Dermis microvascular lymphatic vessel endothelial cell (primary cell): ENCODE measurements around the gene HSPA8. TPM values are rescaled to one million over a fixed set of nuclear protein-coding genes. Genes with fewer than 3 reads are reported as not detected.
"Not testable (repeated sequence)": the region's sequence is repeated elsewhere in the genome, so short reads cannot be mapped to it uniquely, and the experiment has no call there.

ENCODE experiments used
- DNase-seq, 2 donors: peaks; one replicate each; pipeline versions ENCODE4 v3.0.0 to v3.0.0-alpha.2; 2010; ENCODE audit warnings: low read depth in 2 of 2
- total RNA-seq: library from RNA; depleted of rRNA; stranded (reverse); fragments of >200 nt; gene quantifications from 2 replicates; pipeline ENCODE4 v1.2.1, GENCODE V29; 2014

HSPA8 gene
- total RNA-seq, 1 donor from 2014 or later: 2,469 TPM

DNA sequence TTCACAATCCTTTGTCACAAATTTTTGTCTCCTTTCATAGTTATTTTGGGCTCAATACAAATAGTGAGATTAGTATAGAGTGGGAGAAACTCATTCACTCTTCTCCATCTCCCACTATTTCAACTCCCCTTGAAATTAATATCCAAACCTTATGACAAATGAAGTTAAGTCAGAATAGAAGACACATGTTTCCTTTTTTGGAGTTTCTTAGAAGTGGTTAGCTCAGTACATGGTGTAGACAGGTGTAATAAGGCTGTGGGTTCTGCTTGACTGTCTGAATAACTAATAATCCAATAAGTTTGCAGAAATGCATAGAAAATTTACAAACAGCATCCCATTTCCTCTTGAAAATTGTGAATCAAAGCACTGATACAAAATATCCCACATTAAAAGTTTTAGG is 10.8 kb upstream of the HSPA8 start:
- DNase-seq: no peak

- no peak for DNase-seq
Measured at GRCh38 chr11:123072332-123072761, 10.4 kb upstream of the HSPA8 start.

- no peak for DNase-seq
Measured at GRCh38 chr11:123069908-123070821, 8.2 kb upstream of the HSPA8 start.

DNA sequence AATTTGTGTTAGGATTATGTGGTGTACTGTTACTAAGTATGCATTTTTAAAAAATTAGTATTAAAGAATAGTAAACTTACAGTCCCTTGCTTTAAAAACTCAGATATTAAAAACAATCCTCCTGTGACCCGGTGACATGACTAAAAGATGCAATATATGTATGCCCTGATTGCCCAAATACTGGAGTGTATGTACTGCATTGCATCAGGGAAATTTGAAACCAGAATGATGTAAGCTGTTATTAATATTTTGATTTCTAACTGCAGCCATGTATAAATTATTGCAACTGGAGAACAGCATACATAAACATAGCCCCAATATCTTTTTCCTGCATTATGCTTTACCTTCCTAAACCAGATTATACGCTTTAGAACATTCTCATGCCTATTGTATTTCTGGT is 3.7 kb upstream of the HSPA8 start:
- no peak for DNase-seq

DNA sequence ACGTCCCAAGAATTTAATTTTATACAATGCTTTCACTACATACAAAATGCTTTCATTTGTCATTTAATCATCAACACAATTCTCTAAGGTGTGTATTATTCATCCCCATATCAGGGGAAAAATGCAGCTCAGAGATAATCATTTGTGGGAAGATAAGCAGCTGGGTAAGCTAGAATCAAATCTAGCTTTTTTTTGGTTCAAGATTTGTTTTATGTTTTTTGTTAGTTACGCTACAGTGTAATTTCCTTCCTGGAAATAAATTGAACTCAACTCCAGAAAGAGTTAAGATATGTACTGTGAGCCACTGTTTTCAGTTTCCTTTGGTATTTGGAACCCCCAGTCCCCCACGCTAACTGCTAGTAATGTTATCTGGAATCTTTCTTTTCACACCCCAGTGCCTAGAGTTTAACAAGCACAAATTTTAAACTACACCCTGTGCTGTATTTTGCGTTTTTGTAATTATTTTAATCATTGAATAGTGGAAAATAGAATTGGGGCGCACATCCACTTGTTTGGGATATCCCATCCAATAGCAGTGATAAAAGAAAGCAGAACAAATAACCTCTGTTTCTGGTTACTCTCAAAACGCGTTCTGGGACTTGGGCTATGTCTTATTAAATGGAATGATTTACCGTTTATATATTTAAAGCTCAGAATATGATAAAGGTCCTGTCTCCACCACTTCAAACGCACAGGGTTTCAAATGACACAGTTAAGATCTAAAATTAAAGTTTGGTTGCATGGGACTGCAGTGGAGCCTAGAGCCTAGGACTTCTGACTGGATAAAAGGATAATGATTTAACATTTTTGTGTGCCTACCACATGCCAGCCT is 2.1 kb upstream of the HSPA8 start:
- DNase-seq: peak; percentile 18 to 27

DNA sequence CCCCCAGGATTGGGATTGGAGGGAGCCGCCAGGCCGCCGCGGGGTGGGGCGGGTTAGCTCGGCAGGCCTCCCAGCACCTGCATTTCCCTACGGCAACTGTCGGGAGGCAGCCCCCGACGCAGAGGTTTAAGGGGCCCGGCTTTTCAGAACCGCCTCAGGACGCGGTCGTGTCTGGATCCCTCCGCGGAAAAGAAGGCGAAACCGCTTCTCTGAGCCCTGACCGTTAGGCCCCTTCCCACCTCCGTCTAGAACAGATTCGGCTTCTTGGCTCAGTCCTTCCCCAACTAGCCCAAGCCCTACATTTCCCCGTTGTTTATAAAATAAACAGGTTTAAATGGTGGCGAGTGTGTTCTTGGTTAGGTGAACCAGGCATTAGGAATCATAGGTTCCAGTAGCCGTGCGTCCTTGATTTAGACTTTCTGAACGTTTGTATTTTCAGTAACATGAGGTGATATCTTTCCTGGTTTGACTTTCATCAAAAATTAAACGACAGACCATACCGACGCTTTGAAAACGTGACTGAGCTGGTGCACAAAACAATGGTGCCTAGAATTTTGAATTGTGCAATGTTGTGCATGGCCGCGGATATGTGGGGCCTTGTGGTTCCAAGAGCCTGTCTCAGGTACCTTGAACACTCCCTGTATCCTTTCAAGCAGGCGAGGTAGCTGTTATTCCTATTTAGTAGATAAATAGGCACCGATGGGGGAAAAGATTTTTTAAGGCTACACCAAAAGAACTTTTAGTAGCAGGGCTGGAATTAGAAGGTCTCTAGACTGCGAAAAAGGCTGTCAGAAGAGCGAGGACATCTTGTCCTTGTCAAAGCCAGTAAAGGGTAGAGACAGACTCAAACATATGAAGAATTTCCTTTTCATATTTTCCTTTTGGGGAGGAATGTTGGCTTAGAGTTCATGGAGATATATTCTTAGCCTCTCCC is 1.2 kb upstream of the HSPA8 start:
- DNase-seq: peak; percentile 52 to 66

DNA sequence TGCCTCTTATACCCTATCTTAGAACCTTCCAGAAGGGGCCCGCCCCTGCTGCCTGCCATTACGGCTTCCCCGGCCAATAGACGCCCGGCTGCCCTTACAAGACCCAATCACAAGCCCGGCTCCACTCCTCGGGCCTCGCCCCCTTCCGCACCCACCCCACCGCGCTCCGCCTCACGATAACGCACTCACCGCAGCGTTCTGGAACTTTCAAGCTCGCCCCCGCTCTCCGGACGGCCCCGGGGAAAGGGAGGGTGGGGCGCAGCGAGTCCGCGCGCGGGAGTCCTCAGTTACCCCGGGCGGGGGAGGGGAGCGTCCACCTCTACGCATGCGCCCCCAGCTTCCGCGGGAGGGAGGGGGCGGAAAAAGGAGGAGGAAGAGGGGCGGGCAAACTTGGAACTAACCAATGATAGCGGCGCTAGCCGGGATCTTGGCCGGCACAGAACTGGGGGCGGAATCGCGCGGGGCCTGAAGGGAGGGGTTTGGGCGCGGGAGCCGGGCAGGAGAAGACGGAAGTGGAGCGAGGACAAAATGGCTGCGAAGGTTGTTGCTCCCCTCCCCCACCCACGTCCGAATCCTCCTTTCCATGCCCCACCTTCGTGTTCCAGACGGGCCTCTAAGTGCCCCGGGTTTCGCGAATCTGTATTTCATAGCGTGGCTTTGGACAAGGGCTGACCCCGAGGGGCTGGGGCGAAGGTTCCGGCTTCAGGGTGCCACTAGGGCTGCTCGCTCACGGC is 389 bp upstream of the HSPA8 start:
- peak; percentile 97 to 100 for DNase-seq

DNA sequence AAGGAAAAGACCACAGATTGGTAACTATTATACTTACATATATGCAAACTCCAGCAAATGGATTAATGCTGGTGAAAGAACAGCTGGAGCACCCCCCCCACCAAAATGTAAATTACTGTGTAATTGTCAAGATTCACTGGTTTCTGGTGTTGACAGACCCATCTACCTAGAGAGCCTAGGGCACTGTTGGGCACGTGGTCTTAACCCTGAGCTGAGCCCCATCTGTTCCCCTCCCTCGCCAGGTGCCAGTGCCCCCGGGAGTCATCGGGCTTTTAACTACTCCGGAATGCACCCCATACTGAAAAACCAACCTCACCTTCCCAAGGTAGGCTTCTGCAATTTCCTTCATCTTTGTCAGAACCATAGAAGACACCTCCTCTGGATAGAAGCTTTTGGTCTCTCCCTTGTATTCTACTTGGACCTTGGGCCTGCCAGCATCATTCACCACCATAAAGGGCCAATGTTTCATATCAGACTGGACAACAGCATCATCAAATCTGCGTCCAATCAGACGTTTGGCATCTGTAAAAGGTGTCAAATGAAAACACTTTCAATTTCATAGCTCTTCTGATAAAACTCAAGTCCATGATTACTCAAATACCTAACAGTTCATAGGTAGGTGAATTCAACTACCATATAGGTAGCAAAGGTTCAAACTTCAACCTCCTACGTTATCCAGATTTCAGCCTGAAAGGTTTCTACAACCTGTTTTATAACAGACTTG is 1.5 kb downstream of the HSPA8 start:
- no peak for DNase-seq

- DNase-seq: not testable (repeated sequence)
Measured at GRCh38 chr11:123059041-123059920, 2.7 kb downstream of the HSPA8 start.

DNA sequence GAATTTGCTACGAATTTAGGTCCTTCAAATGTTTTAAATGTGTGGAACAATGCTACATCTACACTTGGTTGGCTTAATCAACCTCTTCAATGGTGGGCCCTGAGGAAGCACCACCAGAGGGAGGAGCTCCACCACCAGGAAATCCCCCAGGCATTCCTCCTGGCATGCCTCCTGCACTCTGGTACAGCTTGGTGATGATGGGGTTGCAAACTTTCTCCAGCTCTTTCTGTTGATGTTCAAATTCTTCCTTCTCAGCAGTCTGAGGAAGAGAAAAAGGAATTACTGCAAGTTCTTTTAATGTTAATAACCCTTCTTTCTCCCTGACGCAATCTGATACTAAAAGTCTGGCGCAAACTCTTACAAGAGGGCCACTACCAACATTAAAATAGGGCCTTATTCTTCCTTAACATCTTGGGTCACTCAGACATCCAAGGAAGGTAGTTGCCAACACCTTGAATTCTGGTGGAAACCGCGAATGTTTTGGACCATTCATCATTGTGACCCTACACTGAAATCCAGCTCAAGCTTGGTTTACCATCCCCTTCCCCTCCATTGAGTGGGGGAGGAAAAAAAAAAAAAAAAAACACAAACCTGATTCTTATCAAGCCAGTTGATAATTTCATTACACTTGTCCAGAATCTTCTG is 4.2 kb downstream of the HSPA8 start:
- no peak for DNase-seq

GRCh38 chr11:123056835-123057491 is 5.0 kb downstream of the HSPA8 start:
- no peak for DNase-seq

- DNase-seq: no peak
Measured at GRCh38 chr11:123055191-123055901, 6.6 kb downstream of the HSPA8 start.

DNA sequence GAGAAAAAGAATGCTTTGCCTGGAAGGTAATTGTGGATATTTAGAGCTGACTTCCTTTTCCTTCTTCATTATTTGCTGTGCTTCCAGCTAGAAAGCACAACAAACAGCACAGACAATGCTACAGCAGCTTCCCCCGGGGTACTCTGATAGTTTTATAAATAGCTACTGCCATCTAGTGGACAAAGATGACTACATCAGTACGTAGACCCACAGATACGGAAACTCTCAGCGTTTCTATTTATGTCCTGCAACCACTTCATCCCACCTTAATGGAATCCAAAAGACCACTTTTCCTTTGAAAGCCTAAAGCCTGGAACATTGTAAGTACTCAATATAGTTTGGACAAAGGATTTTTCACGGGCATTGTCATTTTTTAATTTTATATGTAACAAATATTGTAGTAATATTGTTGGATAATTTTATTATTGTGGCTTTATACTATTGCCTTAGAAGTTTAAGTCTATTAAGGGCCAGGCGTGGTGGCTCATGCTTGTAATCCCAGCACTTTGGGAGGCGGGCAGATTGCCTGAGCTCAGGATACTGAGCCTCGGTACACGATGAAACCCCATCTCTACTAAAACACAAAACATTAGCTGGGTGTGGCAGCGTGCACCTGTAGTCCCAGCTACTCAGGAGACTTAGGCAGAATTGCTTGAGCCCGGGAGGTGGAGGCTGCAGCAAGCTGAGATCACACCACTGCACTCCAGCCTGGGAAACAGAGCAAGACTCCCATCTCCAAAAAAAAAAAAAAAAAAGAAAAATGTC is 7.5 kb downstream of the HSPA8 start:
- peak; percentile 60 to 74 for DNase-seq

DNA sequence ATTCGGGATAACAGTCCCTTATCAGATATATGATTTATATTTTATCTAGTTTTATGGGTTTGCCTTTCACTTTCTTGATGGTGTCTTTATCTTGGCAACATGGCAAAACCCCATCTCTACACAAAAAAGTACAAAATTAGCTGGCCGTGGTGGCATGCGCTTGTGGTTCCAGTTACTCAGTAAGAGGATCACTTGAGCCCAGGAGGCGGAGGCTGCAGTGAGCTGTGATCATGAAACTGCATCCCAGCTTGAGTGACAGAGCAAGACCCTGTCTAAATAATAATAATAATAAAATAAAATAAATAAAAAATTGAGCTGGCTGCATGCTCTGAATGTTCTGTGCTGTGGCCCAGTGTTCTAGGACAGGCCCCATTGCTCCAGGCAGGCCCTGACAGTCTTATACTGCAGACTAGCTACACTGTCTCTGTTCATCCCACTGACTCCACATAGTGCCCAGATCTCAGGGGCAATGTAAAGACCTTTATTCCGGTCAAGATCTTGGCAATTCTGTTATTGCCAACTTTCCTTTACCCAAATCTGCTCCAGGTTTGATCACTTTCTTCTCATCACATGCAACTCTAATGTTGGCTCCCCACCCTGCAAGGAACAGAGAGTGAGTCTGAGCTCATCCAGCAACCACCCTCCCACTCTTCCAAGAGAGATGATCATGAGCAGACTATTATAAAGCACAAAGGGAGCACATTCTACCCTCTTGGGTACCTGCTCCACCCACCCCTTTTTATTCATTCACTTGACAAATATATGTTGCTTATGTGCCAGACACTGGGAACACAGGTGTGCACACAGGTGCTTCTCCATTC is 8.8 kb downstream of the HSPA8 start:
- DNase-seq: no peak

- no peak for DNase-seq
Measured at GRCh38 chr11:123051634-123052033, 10.3 kb downstream of the HSPA8 start.

DNA sequence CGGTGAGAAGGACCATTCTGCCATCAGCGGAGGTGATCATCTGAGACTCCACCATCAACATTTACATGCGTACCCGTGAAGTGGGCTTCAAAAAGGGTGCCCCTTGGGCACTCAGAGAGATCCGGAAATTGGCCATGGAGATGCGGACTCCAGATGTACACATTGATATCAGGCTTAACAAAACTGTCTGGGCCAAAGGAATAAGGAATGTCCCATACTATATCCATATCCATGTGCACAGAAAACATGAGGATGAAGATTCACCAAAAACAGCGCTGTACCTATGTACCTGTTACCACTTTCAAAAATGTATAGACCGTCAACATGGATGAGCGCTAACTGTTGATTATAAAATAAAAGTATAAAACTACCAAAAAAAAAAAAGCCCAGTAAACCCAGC is 10.8 kb downstream of the HSPA8 start:
- DNase-seq: no peak
